Endothelial cell of umbilical vein (primary cell): ENCODE results near the gene LAMA4.

Source experiments
- GATA2 ChIP-seq: IDR thresholded peaks from 2 replicates; pipeline ENCODE4 v1.7.0; 2011; ENCODE audit warnings: low read depth, mild to moderate bottlenecking, moderate library complexity, mixed read lengths, low read length; ENCODE audit not compliant: insufficient read length, insufficient read depth
- JUN ChIP-seq: IDR thresholded peaks from 2 replicates; pipeline ENCODE4 v1.6.1; 2011; ENCODE audit warnings: borderline replicate concordance, low read depth; ENCODE audit not compliant: insufficient read length, insufficient read depth
- POLR2A ChIP-seq: IDR thresholded peaks from 2 replicates; pipeline ENCODE4 v1.6.1; 2012; ENCODE audit warnings: low read depth, mild to moderate bottlenecking, control low read depth, low read length
- POLR2AphosphoS5 ChIP-seq: IDR thresholded peaks from 2 replicates; pipeline ENCODE4 v1.6.1; 2012; ENCODE audit warnings: low read depth, mild to moderate bottlenecking, control low read depth, low read length, moderate library complexity; ENCODE audit not compliant: insufficient read depth
- TF ChIP-seq, protein P1 (sequence below), 2 donors: IDR thresholded peaks; 1 replicate in 1 of 2; 2 replicates in 1 of 2; pipeline ENCODE4 v1.5.1; 2011; ENCODE audit warnings: low read length in 2 of 2, mild to moderate bottlenecking in 2 of 2, moderate library complexity in 2 of 2, control low read depth in 1 of 2, inconsistent platforms in 1 of 2, low read depth in 1 of 2; ENCODE audit not compliant: insufficient read depth in 1 of 2; ENCODE audit errors: extremely low read depth in 1 of 2
- TF ChIP-seq, protein P2 (sequence below): IDR thresholded peaks from 2 replicates; pipeline ENCODE4 v1.6.1; 2011; ENCODE audit not compliant: insufficient read depth, insufficient read length

DNA sequence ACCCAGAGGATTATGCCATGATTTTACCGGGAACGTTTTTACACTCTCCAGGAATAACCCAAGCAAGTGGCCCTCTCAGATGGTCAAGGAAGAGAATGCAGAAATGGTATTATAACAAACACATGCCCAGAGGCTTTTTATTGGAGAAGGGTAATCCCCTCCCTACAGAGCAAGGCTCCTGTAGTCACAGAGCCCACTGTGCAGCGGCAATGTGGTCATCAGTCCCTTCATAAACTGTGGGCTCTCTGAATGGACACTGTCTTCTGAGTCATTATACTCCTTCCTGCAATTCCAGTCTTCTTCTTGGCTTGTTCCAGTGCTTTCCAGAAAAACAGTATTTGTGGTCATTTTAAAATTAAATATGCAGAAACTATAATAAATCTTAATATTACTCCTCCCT, 74.7 kb downstream of the LAMA4 start:
- TF ChIP-seq, protein P1, sequence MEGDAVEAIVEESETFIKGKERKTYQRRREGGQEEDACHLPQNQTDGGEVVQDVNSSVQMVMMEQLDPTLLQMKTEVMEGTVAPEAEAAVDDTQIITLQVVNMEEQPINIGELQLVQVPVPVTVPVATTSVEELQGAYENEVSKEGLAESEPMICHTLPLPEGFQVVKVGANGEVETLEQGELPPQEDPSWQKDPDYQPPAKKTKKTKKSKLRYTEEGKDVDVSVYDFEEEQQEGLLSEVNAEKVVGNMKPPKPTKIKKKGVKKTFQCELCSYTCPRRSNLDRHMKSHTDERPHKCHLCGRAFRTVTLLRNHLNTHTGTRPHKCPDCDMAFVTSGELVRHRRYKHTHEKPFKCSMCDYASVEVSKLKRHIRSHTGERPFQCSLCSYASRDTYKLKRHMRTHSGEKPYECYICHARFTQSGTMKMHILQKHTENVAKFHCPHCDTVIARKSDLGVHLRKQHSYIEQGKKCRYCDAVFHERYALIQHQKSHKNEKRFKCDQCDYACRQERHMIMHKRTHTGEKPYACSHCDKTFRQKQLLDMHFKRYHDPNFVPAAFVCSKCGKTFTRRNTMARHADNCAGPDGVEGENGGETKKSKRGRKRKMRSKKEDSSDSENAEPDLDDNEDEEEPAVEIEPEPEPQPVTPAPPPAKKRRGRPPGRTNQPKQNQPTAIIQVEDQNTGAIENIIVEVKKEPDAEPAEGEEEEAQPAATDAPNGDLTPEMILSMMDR (IDR thresholded peaks at IDR 0.05; ENCODE audit: extremely low read depth in 1 of 2, insufficient read depth in 1 of 2, low read depth in 1 of 2, low read length in 2 of 2) = no peak
- TF ChIP-seq JUN (no peak), POLR2A (no peak), GATA2 (no peak), POLR2AphosphoS5 (no peak)
- TF ChIP-seq, protein P2, sequence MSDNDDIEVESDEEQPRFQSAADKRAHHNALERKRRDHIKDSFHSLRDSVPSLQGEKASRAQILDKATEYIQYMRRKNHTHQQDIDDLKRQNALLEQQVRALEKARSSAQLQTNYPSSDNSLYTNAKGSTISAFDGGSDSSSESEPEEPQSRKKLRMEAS = no peak
